ENCODE measurements around the gene PLCH2. TPM values are rescaled to one million over a fixed set of nuclear protein-coding genes. Genes with fewer than 3 reads are reported as not detected.

Gene PLCH2
- total RNA-seq, 3 donors from 2014 or later = 0.58 to 1.3 (median 0.81) TPM

GRCh38 chr1:2472561-2473177 is 3.4 kb upstream of the PLCH2 start:
- no peaks in the 10 kb centered on the region for H3K36me3 Mint-ChIP-seq (ENCODE audit: insufficient read depth)
- no peak overlapping the region for H3K4me3 Mint-ChIP-seq
- H3K9me3 Mint-ChIP-seq = no peaks in the 10 kb centered on the region
- peaks cover 2% of the 10 kb centered on the region for H3K27me3 Mint-ChIP-seq (ENCODE audit: low read depth)
- H3K4me1 Mint-ChIP-seq (ENCODE audit: low read depth) = peaks cover 6% of the 10 kb centered on the region
- ATAC-seq = no peak
- DNase-seq = no peak

- peaks cover 3% of the 10 kb centered on the region for H3K4me1 Mint-ChIP-seq (ENCODE audit: low read depth)
- H3K9me3 Mint-ChIP-seq = no peaks in the 10 kb centered on the region
- H3K36me3 Mint-ChIP-seq (ENCODE audit: insufficient read depth) = no peaks in the 10 kb centered on the region
- H3K27me3 Mint-ChIP-seq (ENCODE audit: low read depth) = peaks cover 2% of the 10 kb centered on the region
- no peak overlapping the region for H3K4me3 Mint-ChIP-seq
- DNase-seq (no peak), ATAC-seq (no peak)
Observed at GRCh38 chr1:2473198-2473597, 2.9 kb upstream of the PLCH2 start.

- no peak for ATAC-seq
Observed at GRCh38 chr1:2474104-2474844, 1.8 kb upstream of the PLCH2 start.

GRCh38 chr1:2474933-2475371 is 1.1 kb upstream of the PLCH2 start:
- no peaks in the 10 kb centered on the region for H3K36me3 Mint-ChIP-seq (ENCODE audit: insufficient read depth)
- no peaks in the 10 kb centered on the region for H3K9me3 Mint-ChIP-seq

More at GRCh38 chr1:2474104-2474844, 1.8 kb upstream of the PLCH2 start:
- Mint-ChIP-seq H3K27me3 (ENCODE audit: low read depth) (no peaks in the 10 kb centered on the region), H3K9me3 (no peaks in the 10 kb centered on the region), H3K36me3 (ENCODE audit: insufficient read depth) (no peaks in the 10 kb centered on the region), H3K4me3 (no peak overlapping the region), H3K4me1 (ENCODE audit: low read depth) (no peaks in the 10 kb centered on the region)
- no peak for DNase-seq

GRCh38 chr1:2475571-2475970 is 518 bp upstream of the PLCH2 start:
- DNase-seq (no peak), ATAC-seq (no peak)
- H3K4me3 Mint-ChIP-seq = no peak overlapping the region
- no peaks in the 10 kb centered on the region for H3K4me1 Mint-ChIP-seq (ENCODE audit: low read depth)
- no peaks in the 10 kb centered on the region for H3K36me3 Mint-ChIP-seq (ENCODE audit: insufficient read depth)
- H3K27me3 Mint-ChIP-seq (ENCODE audit: low read depth) = no peaks in the 10 kb centered on the region
- no peaks in the 10 kb centered on the region for H3K9me3 Mint-ChIP-seq

More at GRCh38 chr1:2474933-2475371, 1.1 kb upstream of the PLCH2 start:
- no peak for DNase-seq
- no peak overlapping the region for H3K4me3 Mint-ChIP-seq
- H3K27me3 Mint-ChIP-seq (ENCODE audit: low read depth) = no peaks in the 10 kb centered on the region
- no peak for ATAC-seq
- H3K4me1 Mint-ChIP-seq (ENCODE audit: low read depth) = no peaks in the 10 kb centered on the region

- Mint-ChIP-seq H3K9me3 (no peaks in the 10 kb centered on the region), H3K27me3 (ENCODE audit: low read depth) (no peaks in the 10 kb centered on the region), H3K4me3 (no peak overlapping the region), H3K4me1 (ENCODE audit: low read depth) (no peaks in the 10 kb centered on the region), H3K36me3 (ENCODE audit: insufficient read depth) (no peaks in the 10 kb centered on the region)
- no peak for ATAC-seq
- no peak for DNase-seq
Observed at GRCh38 chr1:2477309-2477708, 1.2 kb downstream of the PLCH2 start.

- Mint-ChIP-seq H3K36me3 (ENCODE audit: insufficient read depth) (no peaks in the 10 kb centered on the region), H3K27me3 (ENCODE audit: low read depth) (no peaks in the 10 kb centered on the region), H3K4me1 (ENCODE audit: low read depth) (no peaks in the 10 kb centered on the region), H3K4me3 (no peak overlapping the region), H3K9me3 (no peaks in the 10 kb centered on the region)
- ATAC-seq = no peak
- DNase-seq = no peak
Observed at GRCh38 chr1:2477791-2478499, 1.9 kb downstream of the PLCH2 start.

- Mint-ChIP-seq H3K36me3 (ENCODE audit: insufficient read depth) (no peaks in the 10 kb centered on the region), H3K4me3 (no peak overlapping the region), H3K4me1 (ENCODE audit: low read depth) (peaks cover 2% of the 10 kb centered on the region), H3K27me3 (ENCODE audit: low read depth) (no peaks in the 10 kb centered on the region), H3K9me3 (no peaks in the 10 kb centered on the region)
- ATAC-seq = no peak
- DNase-seq = no peak
Observed at GRCh38 chr1:2479186-2479585, 3.1 kb downstream of the PLCH2 start.

- Mint-ChIP-seq H3K36me3 (ENCODE audit: insufficient read depth) (no peaks in the 10 kb centered on the region), H3K4me1 (ENCODE audit: low read depth) (peaks cover 2% of the 10 kb centered on the region), H3K4me3 (no peak overlapping the region), H3K27me3 (ENCODE audit: low read depth) (no peaks in the 10 kb centered on the region), H3K9me3 (no peaks in the 10 kb centered on the region)
- no peak for ATAC-seq
- DNase-seq = no peak
Observed at GRCh38 chr1:2479618-2480017, 3.5 kb downstream of the PLCH2 start.

GRCh38 chr1:2480236-2480985 is 4.3 kb downstream of the PLCH2 start:
- no peak for ATAC-seq
- H3K27me3 Mint-ChIP-seq (ENCODE audit: low read depth) = no peaks in the 10 kb centered on the region
- H3K36me3 Mint-ChIP-seq (ENCODE audit: insufficient read depth) = no peaks in the 10 kb centered on the region
- no peaks in the 10 kb centered on the region for H3K9me3 Mint-ChIP-seq
- peaks cover 2% of the 10 kb centered on the region for H3K4me1 Mint-ChIP-seq (ENCODE audit: low read depth)
- DNase-seq = no peak
- H3K4me3 Mint-ChIP-seq = no peak overlapping the region

- Mint-ChIP-seq H3K36me3 (ENCODE audit: insufficient read depth) (no peaks in the 10 kb centered on the region), H3K4me3 (no peak overlapping the region), H3K9me3 (no peaks in the 10 kb centered on the region), H3K27me3 (ENCODE audit: low read depth) (no peaks in the 10 kb centered on the region), H3K4me1 (ENCODE audit: low read depth) (peaks cover 2% of the 10 kb centered on the region)
- DNase-seq = no peak
- ATAC-seq = no peak
Observed at GRCh38 chr1:2480986-2481364, 4.9 kb downstream of the PLCH2 start.

- Mint-ChIP-seq H3K9me3 (no peaks in the 10 kb centered on the region), H3K27me3 (ENCODE audit: low read depth) (no peaks in the 10 kb centered on the region), H3K4me1 (ENCODE audit: low read depth) (peaks cover 2% of the 10 kb centered on the region), H3K36me3 (ENCODE audit: insufficient read depth) (no peaks in the 10 kb centered on the region), H3K4me3 (no peak overlapping the region)
- DNase-seq (no peak), ATAC-seq (no peak)
Observed at GRCh38 chr1:2481885-2482284, 5.8 kb downstream of the PLCH2 start.

- Mint-ChIP-seq H3K4me1 (ENCODE audit: low read depth) (peaks cover 2% of the 10 kb centered on the region), H3K9me3 (no peaks in the 10 kb centered on the region), H3K36me3 (ENCODE audit: insufficient read depth) (peaks cover 3% of the 10 kb centered on the region), H3K27me3 (ENCODE audit: low read depth) (no peaks in the 10 kb centered on the region), H3K4me3 (no peak overlapping the region)
- DNase-seq = no peak
- no peak for ATAC-seq
Observed at GRCh38 chr1:2482588-2482987, 6.5 kb downstream of the PLCH2 start.

GRCh38 chr1:2483026-2483425 is 6.9 kb downstream of the PLCH2 start:
- DNase-seq = no peak
- no peak for ATAC-seq
- Mint-ChIP-seq H3K36me3 (ENCODE audit: insufficient read depth) (peaks cover 7% of the 10 kb centered on the region), H3K4me1 (ENCODE audit: low read depth) (peaks cover 2% of the 10 kb centered on the region), H3K4me3 (no peak overlapping the region), H3K9me3 (peaks cover 3% of the 10 kb centered on the region), H3K27me3 (ENCODE audit: low read depth) (no peaks in the 10 kb centered on the region)
